K562 (cell line): ENCODE measurements around the gene RHBDF2. TPM values are rescaled to one million over a fixed set of nuclear protein-coding genes. Genes with fewer than 3 reads are reported as not detected.

Experiments
- ATAC-seq: fragments of 200-7000 bp; cut with Tn5 transposase; 3 replicates; pipeline ENCODE4 v1.9.1; 2020; ENCODE audit warnings: moderate library complexity
- BruUV-seq: library from RNA; stranded (reverse); fragments of 400-500 nt; replicated peaks from 2 replicates; lab custom pipeline; 2021; lab: Mats Ljungman, UMichigan
- CTCF ChIA-PET: fragments of 300-600 bp; formaldehyde crosslinking; extraction: SDS; loops from one replicate; lab custom pipeline; 2021; ENCODE audit warnings: low intra/inter-chr PET ratio; lab: Yijun Ruan, JAX
- POLR2A ChIA-PET: fragments of 300-600, 350-650 bp; sonication (Branson Sonifier 250); formaldehyde crosslinking; extraction: SDS; loops from one replicate; lab custom pipeline; 2021; ENCODE audit warnings: antibody characterized with exemption, inconsistent platforms; lab: Yijun Ruan, JAX
- DNase-seq, 4 experiments: peaks; one replicate each; pipeline versions ENCODE4 v3.0.0 to v3.0.0-alpha.2; 2011 to 2018; ENCODE audit warnings: low spot score in 3 of 4, mixed read lengths in 3 of 4; ENCODE audit errors: extremely low read depth in 1 of 4
- FAIRE-seq: peaks from 2 replicates; lab custom pipeline; 2011; peaks lifted over from hg19 to GRCh38; lab: Jason Lieb, UNC
- H2AFZ ChIP-seq: 2 replicates; pipeline ENCODE4 v1.6.0; 2011; ENCODE audit warnings: low read depth, low read length, control low read depth, inconsistent platforms
- H3K27ac ChIP-seq: fragments of 200-600 bp; 3 replicates; pipeline ENCODE4 v1.8.0; 2011; ENCODE audit warnings: low read depth, mild to moderate bottlenecking, control low read depth, inconsistent platforms, low read length, moderate library complexity, mixed read lengths; ENCODE audit errors: extremely low read depth
- H3K27me3 ChIP-seq, 2 experiments: fragments of 300-600 bp in 1 of 2; 2 replicates in 1 of 2; 3 replicates in 1 of 2; pipeline versions ENCODE4 v1.6.0 to v1.8.0; 2011; ENCODE audit warnings: inconsistent platforms in 2 of 2, low read length in 2 of 2, mild to moderate bottlenecking in 1 of 2, mixed read lengths in 1 of 2, moderate library complexity in 1 of 2; ENCODE audit not compliant: control insufficient read depth in 2 of 2, insufficient read depth in 2 of 2
- H3K36me3 ChIP-seq: fragments of 300-600 bp; 3 replicates; pipeline ENCODE4 v1.8.0; 2011; ENCODE audit warnings: mild to moderate bottlenecking, low read length, inconsistent platforms; ENCODE audit not compliant: control insufficient read depth, insufficient read depth
- H3K4me1 ChIP-seq, 2 experiments: fragments of 200-600 bp in 1 of 2; replicated peaks in 1 of 2; 2 replicates in 1 of 2; 3 replicates in 1 of 2; pipeline versions ENCODE4 v1.5.1 to v1.8.0; 2011; ENCODE audit warnings: inconsistent platforms in 2 of 2, low read length in 2 of 2, mild to moderate bottlenecking in 1 of 2, mixed read lengths in 1 of 2, moderate library complexity in 1 of 2; ENCODE audit not compliant: control insufficient read depth in 2 of 2, insufficient read depth in 2 of 2
- H3K4me2 ChIP-seq: 2 replicates; pipeline ENCODE4 v1.6.1; 2011; ENCODE audit warnings: low read length, control low read depth, inconsistent platforms, mixed read lengths; ENCODE audit not compliant: insufficient read depth
- H3K4me3 ChIP-seq: fragments of 200-600 bp; sonication (generic), shearing (Covaris generic); 2 replicates; pipeline ENCODE4 v1.5.1; 2016; ENCODE audit warnings: control low read depth, inconsistent platforms
- H3K79me2 ChIP-seq: fragments of 200-600 bp; 3 replicates; pipeline ENCODE4 v1.8.0; 2011; ENCODE audit warnings: low read length, inconsistent platforms; ENCODE audit not compliant: control insufficient read depth, insufficient read depth
- H3K9ac ChIP-seq, 2 experiments: 2 replicates each; pipeline versions ENCODE4 v1.6.0 to v1.6.1; 2011; ENCODE audit warnings: low read depth in 2 of 2, low read length in 2 of 2, control low read depth in 1 of 2, inconsistent platforms in 1 of 2, mild to moderate bottlenecking in 1 of 2, mixed read lengths in 1 of 2; ENCODE audit not compliant: insufficient read depth in 1 of 2
- H3K9me1 ChIP-seq: one replicate; pipeline ENCODE4 v1.6.0; 2011; ENCODE audit warnings: inconsistent platforms, mild to moderate bottlenecking, low read length, moderate library complexity; ENCODE audit not compliant: control insufficient read depth, insufficient read depth
- H3K9me3 ChIP-seq: replicated peaks from 2 replicates; pipeline ENCODE4 v1.5.1; 2011; ENCODE audit warnings: low read depth, low read length, inconsistent platforms; ENCODE audit not compliant: control insufficient read depth, insufficient read depth
- H4K20me1 ChIP-seq: replicated peaks from 2 replicates; pipeline ENCODE4 v1.6.1; 2011; ENCODE audit warnings: low read length, inconsistent platforms, mixed read lengths; ENCODE audit not compliant: control insufficient read depth, insufficient read depth
- ARID2 ChIP-seq: fragments of 450-650 bp; IDR thresholded peaks from 2 replicates; pipeline ENCODE4 v1.6.1; 2017; ENCODE audit warnings: antibody characterized with exemption, mild to moderate bottlenecking
- HMBOX1 ChIP-seq: sonication (generic); IDR thresholded peaks from 2 replicates; pipeline ENCODE4 v1.6.1; 2016
- PRDM10 ChIP-seq: fragments of 450-650 bp; IDR thresholded peaks from 2 replicates; pipeline ENCODE4 v1.6.1; 2018; ENCODE audit not compliant: partially characterized antibody
- STAT5A ChIP-seq: IDR thresholded peaks from 2 replicates; pipeline ENCODE4 v1.6.1; 2012; ENCODE audit warnings: low read length, inconsistent platforms, borderline replicate concordance
- ZNF124 ChIP-seq: sonication (generic); formaldehyde crosslinking; IDR thresholded peaks from 2 replicates; pipeline ENCODE4 v1.8.1; 2022; ENCODE audit warnings: missing genetic modification reagents
- WGBS: fragments of 100-300 bp; shearing (Covaris generic); methylation state at CpG from one replicate; pipeline ENCODE4 v1.1.6; 2016; ENCODE audit warnings: low coverage, mixed read lengths; ENCODE audit not compliant: insufficient coverage; ENCODE audit errors: missing lambda C conversion rate; 5-methylcytosine and 5-hydroxymethylcytosine counted together
- in situ Hi-C: fragments of 300-500 bp; cut with MboI; formaldehyde crosslinking; loops from 4 replicates; pipeline ENCODE4 v1.15.0; 2018; ENCODE audit warnings: inconsistent platforms, mixed read lengths
- intact Hi-C: fragments of 100-400 bp; cut with micrococcal nuclease; formaldehyde crosslinking; loops from 2 replicates; pipeline ENCODE4 v1.14.2; 2022
- polyA plus RNA-seq, 8 experiments: library from polyadenylated mRNA; depleted of rRNA in 4 of 8; stranded (reverse) in 5 of 8; unstranded in 3 of 8; fragments of >200 nt; fragmentation: Nextera tagmentation in 2 of 8; fragmentation: Illumina TruSeq in 1 of 8; extraction: Ambion mirVana in 2 of 8; extraction: Trizol in 1 of 8; gene quantifications; 2 replicates each; pipeline versions ENCODE4 v1.2.1 to v1.2.3, GENCODE V29; 2011 to 2014; ENCODE audit warnings: inconsistent platforms in 1 of 8, missing spikeins in 1 of 8
- total RNA-seq, 7 experiments: library from RNA; depleted of rRNA in 6 of 7; stranded (reverse); fragments of >200 nt in 6 of 7; fragmentation: Illumina TruSeq in 2 of 7; extraction: Trizol in 2 of 7; gene quantifications; 2 replicates each; pipeline versions ENCODE4 v1.2.1 to v1.2.3, GENCODE V29; 2011 to 2021; ENCODE audit warnings: low replicate concordance in 1 of 7

RHBDF2 gene
- total and polyA plus RNA-seq, 9 of the 15 experiments (the other 6 are each of a cell fraction or from before 2014, with no cell fraction given), result 0.04 to 2.8 (median 1.1) TPM

GRCh38 chr17:76500074-76500746 is 1.0 kb downstream of the RHBDF2 start:
- ATAC-seq (no peak), FAIRE-seq (no peak), DNase-seq (peak in 1 of 4 experiments; percentile 33)
- ChIA-PET CTCF (no interaction called here), POLR2A (interaction anchor here (0.6 to 1.5 kb wide), 6 partner anchors 14 to 460 kb away, joined by 3 to 4 read pairs (median 3); no protein-coding TSS in a partner anchor)
- no TSS peak for BruUV-seq
- H3K9ac ChIP-seq, result peak overlapping the region; percentile 50 to 94
- H3K27ac ChIP-seq, result no peak overlapping the region
- no peaks in the 10 kb centered on the region for H3K9me3 ChIP-seq
- in situ Hi-C loops (no loop called here), intact Hi-C loops (no loop called here)
- WGBS, result 36% methylated on average over 17 of the region's 17 CpGs
- no peaks in the 10 kb centered on the region for H3K79me2 ChIP-seq
- peak overlapping the region; percentile 78 for H3K4me2 ChIP-seq
- TF ChIP-seq STAT5A, result no peak
- TF ChIP-seq PRDM10, result no peak
- no peak for TF ChIP-seq ZNF124 (CRISPR knock-in tag)
- no peak for TF ChIP-seq HMBOX1
- no peak for TF ChIP-seq ARID2
- no peaks in the 10 kb centered on the region for H3K27me3 ChIP-seq
- H3K4me1 ChIP-seq, result peaks cover 16 to 34% of the 10 kb centered on the region in 2 experiments; a peak in 4 of 5 replicates
- H2AFZ ChIP-seq, result peak overlapping the region; percentile 89; the same call in 1 of the 2 replicates
- H4K20me1 ChIP-seq, result peaks cover 7% of the 10 kb centered on the region; the same call in 1 of the 2 replicates
- H3K4me3 ChIP-seq, result peak overlapping the region; percentile 71
- no peaks in the 10 kb centered on the region for H3K36me3 ChIP-seq
- H3K9me1 ChIP-seq, result peaks cover 4% of the 10 kb centered on the region
